Measurements from ENCODE around the gene ZBTB18. TPM values are rescaled to one million over a fixed set of nuclear protein-coding genes. Genes with fewer than 3 reads are reported as not detected.

ZBTB18 gene
- total RNA-seq, 2 experiments from 2014 or later, result 9.9 to 18.9 TPM

- no peaks in the 10 kb centered on the region for H4K20me1 ChIP-seq (ENCODE audit: insufficient read depth, low read length)
- no peaks in the 10 kb centered on the region for H3K4me1 ChIP-seq (ENCODE audit: insufficient read depth, low read length, poor library complexity, severe bottlenecking)
- no peak for TF ChIP-seq CTCF (conservative IDR thresholded peaks at IDR 0.05; ENCODE audit: low read length)
- no peak for DNase-seq (ENCODE audit: low spot score)
- intact Hi-C loops (cut with micrococcal nuclease; ENCODE audit: unreplicated experiment), result no loop called here
- no peak overlapping the region for H2AFZ ChIP-seq (ENCODE audit: low read length)
- H3K4me2 ChIP-seq (ENCODE audit: low read length), result no peak overlapping the region
- no peaks in the 10 kb centered on the region for H3K9me2 ChIP-seq (ENCODE audit: insufficient read depth, low read length)
- CTCF ChIA-PET (ENCODE audit: unreplicated experiment), result no interaction called here
- no peak overlapping the region for H3K4me3 ChIP-seq (ENCODE audit: low read depth, low read length, poor library complexity, severe bottlenecking)
- POLR2A ChIA-PET, result no interaction called here
- H3K27ac ChIP-seq (ENCODE audit: low read depth, low read length, poor library complexity, severe bottlenecking), result no peak overlapping the region
- no peaks in the 10 kb centered on the region for H3K79me2 ChIP-seq (ENCODE audit: insufficient read depth, low read depth, low read length)
- no peaks in the 10 kb centered on the region for H3K9me3 ChIP-seq (ENCODE audit: low read length)
- no peaks in the 10 kb centered on the region for H3K36me3 ChIP-seq (ENCODE audit: insufficient read depth, low read length)
- BruUV-seq (replicated peaks), result no TSS peak
Measured at GRCh38 chr1:244090645-244091044, 39.6 kb downstream of the ZBTB18 start.

- no peak overlapping the region for H3K4me3 ChIP-seq (ENCODE audit: low read depth, low read length, poor library complexity, severe bottlenecking)
- CTCF ChIA-PET (ENCODE audit: unreplicated experiment), result no interaction called here
Measured at GRCh38 chr1:244092293-244092963, 41.3 kb downstream of the ZBTB18 start.

More at GRCh38 chr1:244092293-244092963, 41.3 kb downstream of the ZBTB18 start:
- no peaks in the 10 kb centered on the region for H3K79me2 ChIP-seq (ENCODE audit: insufficient read depth, low read depth, low read length)
- POLR2A ChIA-PET, result no interaction called here
- no peaks in the 10 kb centered on the region for H4K20me1 ChIP-seq (ENCODE audit: insufficient read depth, low read length)
- H3K9me3 ChIP-seq (ENCODE audit: low read length), result no peaks in the 10 kb centered on the region
- TF ChIP-seq EZH2phosphoT487 (IDR thresholded peaks at IDR 0.05; ENCODE audit: borderline replicate concordance, low read depth, low read length) (no peak), CTCF (conservative IDR thresholded peaks at IDR 0.05; ENCODE audit: low read length) (no peak)
- no peak overlapping the region for H3K4me2 ChIP-seq (ENCODE audit: low read length)
- H3K36me3 ChIP-seq (ENCODE audit: insufficient read depth, low read length), result no peaks in the 10 kb centered on the region
- H3K9me2 ChIP-seq (ENCODE audit: insufficient read depth, low read length), result no peaks in the 10 kb centered on the region
- DNase-seq (ENCODE audit: low spot score), result no peak
- no peak overlapping the region for H3K27ac ChIP-seq (ENCODE audit: low read depth, low read length, poor library complexity, severe bottlenecking)
- H3K4me1 ChIP-seq (ENCODE audit: insufficient read depth, low read length, poor library complexity, severe bottlenecking), result no peaks in the 10 kb centered on the region
- no TSS peak for BruUV-seq (replicated peaks)
- H2AFZ ChIP-seq (ENCODE audit: low read length), result no peak overlapping the region
- intact Hi-C loops (cut with micrococcal nuclease; ENCODE audit: unreplicated experiment), result no loop called here
